Liver (tissue), 3 donors: ENCODE results near the gene SPTBN1.

Experiments used
- CTCF ChIP-seq: fragments of 150-350 bp; IDR thresholded peaks from 2 replicates; pipeline ENCODE4 v1.5.1; 2017; ENCODE audit warnings: improper control_type of control experiment, low read depth, low read length; ENCODE audit not compliant: missing input control
- FOXA1 ChIP-seq: IDR thresholded peaks from 2 replicates; pipeline ENCODE4 v1.6.1; 2016; ENCODE audit warnings: antibody characterized with exemption
- MAX ChIP-seq: IDR thresholded peaks from 2 replicates; pipeline ENCODE4 v1.6.1; 2016; ENCODE audit warnings: antibody characterized with exemption
- RAD21 ChIP-seq, 2 donors: IDR thresholded peaks; 2 replicates each; pipeline ENCODE4 v1.6.1; 2016; ENCODE audit warnings: antibody characterized with exemption in 2 of 2, mild to moderate bottlenecking in 2 of 2
- REST ChIP-seq: IDR thresholded peaks from 2 replicates; pipeline ENCODE4 v1.6.1; 2016; ENCODE audit warnings: antibody characterized with exemption, mild to moderate bottlenecking
- SP1 ChIP-seq: IDR thresholded peaks from 2 replicates; pipeline ENCODE4 v1.6.1; 2018; ENCODE audit warnings: antibody characterized with exemption, mild to moderate bottlenecking
- TAF1 ChIP-seq: conservative IDR thresholded peaks from 2 replicates; pipeline ENCODE4 v1.6.1; 2016; ENCODE audit warnings: antibody characterized with exemption, mild to moderate bottlenecking
- donor health status: healthy.
- donor health status: healthy.

- TF ChIP-seq CTCF (no peak), MAX (no peak), SP1 (no peak), RAD21 (IDR thresholded peaks at IDR 0.05) (no peak), FOXA1 (no peak), REST (no peak), TAF1 (no peak)
Measured at GRCh38 chr2:54482715-54483114, 26.6 kb downstream of the SPTBN1 start.
